ENCODE data around the gene WIPI1.
"Not testable (repeated sequence)": the region's sequence is repeated elsewhere in the genome, so short reads cannot be mapped to it uniquely, and the experiment has no call there.

Gene WIPI1

DNA sequence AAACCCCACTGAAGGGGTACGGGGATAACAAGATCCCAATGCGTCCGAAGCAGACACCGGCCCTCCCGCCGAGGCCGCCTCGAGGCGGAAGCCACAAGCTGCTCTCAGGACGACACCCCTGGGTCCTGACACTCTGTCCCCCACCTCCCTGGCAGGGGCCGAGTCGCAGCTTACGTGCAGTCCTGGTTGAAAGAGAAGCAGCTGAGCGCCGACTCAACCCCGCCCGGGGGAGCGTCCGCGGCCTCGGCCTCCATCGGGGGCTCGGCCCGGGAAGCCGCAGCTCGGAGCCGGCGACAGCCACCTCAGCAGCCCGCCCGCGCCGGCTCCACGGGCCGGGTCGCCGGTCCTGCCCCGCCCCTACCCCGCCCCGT lies at the start of gene WIPI1:
WIPI1 (minus strand) TSS at position 329 of the 371 bp plus-strand sequence; CDS start at position 254, 75 bp downstream.
- no peak for DNase-seq

DNA sequence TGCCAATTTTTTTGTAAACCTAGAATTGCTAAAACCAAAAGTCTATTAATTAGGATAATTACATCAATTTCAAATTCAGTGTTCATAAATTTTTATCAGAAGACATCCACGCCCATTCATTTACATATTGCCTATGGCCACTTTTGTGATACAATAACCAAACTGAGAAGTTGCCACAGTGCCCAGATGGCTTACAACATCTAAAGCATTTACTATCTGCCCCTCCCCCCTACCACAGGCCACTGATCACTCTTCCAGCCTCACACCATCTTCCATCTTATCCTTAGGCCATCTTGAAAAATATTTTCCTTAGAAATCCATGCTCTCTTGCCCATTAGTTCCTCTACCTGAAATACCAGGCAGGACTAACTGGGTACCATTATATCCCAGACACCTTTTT lies 48.7 kb upstream of the WIPI1 start:
- no peak for DNase-seq

- no peak for DNase-seq
Observed at GRCh38 chr17:68501074-68501473, 43.8 kb upstream of the WIPI1 start.

DNA sequence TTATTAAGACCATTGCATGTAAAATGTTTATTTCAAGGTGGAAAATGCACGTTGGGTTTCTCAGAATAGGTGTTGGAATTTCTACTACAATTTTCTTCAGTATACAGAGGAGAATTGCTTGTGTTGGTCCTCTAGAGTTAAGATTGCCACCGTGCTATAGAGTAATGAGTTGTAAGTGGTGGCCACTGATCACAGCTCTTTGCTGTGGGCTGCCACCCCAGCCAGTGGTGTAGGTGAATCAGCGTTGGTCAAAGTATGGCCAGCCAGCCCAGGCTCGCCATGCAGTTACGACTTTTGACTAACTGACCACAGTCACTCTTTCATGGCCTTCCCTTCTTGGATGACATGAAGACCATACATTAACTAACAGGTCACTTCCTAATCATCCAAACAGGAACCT lies 42.3 kb upstream of the WIPI1 start:
- no peak for DNase-seq

DNA sequence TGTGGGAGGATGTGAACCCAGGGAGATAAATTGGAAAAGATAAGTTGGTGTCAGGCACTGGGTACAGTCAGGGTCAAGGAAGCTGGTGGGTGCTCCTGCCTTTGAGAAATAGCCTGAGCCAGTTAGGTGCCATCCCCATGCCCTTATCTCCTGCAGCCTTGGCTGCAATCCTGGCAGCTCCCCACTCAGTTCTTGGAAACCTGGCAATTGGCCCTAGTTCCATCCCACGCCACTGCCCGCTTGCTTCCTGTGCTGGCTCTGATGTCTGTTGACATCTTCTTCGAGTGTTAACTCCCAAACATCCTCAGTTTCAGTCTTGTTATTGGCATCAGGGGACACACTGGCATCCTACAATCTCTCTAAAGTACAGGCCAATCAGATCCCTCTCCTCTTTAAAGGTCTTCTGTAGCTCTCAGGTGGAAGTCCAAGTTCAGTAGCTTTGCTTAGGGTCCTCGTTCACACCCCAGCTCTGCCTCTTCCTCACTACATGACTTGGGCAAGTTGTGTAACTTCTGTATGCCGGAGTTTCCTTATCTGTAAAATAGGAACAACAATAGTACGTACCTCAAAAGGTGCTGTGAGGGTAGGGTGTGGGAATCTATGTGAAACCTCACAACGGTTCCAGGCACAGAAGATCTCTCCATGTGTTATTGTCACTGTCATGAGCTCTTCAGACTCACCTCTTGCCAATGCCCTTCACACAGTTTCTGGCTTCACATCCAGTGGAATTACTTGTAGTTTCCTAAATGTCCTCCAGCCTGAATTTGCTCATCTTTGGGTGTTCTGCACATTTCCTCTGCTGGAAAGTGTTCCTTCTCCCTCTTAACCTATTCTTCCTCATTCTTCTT lies 41.4 kb upstream of the WIPI1 start:
- DNase-seq = no peak

- DNase-seq = no peak
Observed at GRCh38 chr17:68497885-68498319, 40.6 kb upstream of the WIPI1 start.

GRCh38 chr17:68495081-68495480 lies 37.8 kb upstream of the WIPI1 start:
- DNase-seq = no peak

- not testable (repeated sequence) for DNase-seq
Observed at GRCh38 chr17:68492394-68493054, 35.2 kb upstream of the WIPI1 start.

DNA sequence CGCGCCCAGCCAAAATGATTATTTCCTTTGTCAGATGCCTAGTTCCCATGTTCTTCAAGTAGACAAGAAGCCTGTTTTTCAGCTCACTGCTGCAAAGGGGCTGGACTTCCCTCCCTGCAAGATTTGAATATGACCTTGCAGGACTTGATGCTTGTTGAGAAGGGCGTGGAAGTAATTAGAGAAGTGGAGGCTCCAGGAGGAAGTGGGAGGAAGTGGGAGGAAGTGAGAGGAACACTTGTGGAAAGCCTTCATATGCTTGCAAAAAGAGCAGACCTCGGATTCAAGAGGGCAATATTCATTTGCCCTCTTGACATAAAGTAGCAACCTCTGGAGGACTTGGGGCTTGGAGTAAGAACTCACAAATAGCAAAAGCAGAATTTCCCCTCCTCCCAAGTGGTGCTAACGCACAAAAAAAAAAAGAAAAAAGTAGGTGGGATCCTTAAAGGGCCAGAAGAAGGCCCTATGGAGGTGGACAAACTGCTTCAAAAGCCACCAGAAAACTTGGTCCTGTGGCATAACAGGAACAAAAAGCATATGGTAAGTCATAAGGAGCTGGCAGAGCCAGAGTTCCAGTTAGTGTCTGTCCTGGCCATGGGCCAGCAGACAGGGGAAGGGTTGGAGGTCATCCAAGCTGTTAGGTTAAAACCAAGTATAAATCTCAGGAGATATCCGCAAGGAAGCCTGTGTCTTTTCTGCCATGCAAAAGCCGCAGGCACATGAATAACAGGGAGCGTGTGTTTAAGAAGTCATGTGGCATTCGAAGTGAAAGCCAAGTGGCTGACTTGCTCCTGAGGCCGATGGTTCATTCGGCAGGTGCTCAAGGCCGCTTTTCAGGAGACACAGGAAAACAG lies 34.3 kb upstream of the WIPI1 start:
- DNase-seq = no peak

GRCh38 chr17:68489919-68490318 lies 32.6 kb upstream of the WIPI1 start:
- no peak for DNase-seq

DNA sequence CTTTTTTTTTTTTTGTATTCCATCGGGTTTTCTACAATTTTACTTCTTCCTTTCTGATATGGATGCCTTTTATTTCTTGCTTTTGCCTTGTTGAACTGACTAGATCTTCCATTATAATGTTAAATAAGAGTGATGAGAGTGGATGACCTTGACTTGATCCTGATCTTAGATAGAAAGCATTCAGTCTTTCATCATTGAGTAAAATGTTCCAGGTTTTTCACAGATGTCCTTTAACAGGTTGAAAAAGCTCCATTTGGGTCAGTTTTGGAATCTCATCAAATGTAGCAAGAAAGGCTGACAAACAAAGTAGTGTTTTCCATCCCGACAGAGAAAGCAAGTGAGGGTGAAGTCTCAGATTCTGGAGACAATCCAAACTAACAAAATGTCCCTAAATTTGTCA lies 27.2 kb upstream of the WIPI1 start:
- DNase-seq = no peak

GRCh38 chr17:68482576-68483041 lies 25.3 kb upstream of the WIPI1 start:
- DNase-seq = no peak

- DNase-seq = no peak
Observed at GRCh38 chr17:68480885-68481284, 23.6 kb upstream of the WIPI1 start.

DNA sequence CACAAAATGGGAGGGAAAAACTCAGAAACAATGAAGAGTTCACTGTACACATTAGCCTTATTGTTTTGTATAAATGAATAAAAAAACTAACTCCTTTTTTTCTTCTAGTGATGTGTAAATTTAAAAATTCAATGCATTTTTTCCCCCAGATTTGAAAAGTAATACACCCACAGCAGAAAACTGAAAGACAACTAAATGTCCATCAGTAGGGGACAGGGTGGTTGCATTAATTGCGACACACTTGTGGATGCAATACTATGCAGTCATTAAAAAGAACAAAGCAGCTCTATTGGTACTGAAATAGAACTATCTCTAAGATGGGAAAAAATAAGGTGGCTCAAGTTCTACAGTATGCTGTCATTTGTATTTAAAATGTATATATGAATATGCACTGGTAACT lies 13.7 kb upstream of the WIPI1 start:
- DNase-seq = no peak

DNA sequence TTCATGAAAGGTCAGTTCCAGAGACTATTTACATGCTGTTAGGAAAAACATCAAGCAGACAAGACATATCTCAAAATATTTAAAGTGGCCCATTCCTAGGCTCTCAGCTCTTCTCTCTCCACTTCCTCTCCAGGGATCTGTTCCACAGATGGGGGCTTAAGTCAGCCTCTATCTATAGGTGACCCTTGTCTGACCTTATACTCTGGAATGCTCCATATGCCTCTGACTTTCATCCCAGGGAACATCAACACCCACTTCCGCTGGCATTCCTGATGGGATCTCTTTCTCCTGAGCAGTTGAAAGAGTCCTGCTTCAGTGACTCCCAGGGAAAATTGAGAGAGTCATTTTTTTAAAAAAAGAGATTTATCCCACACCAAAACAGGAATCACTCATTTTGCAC lies 11.5 kb upstream of the WIPI1 start:
- DNase-seq = no peak

- DNase-seq = no peak
Observed at GRCh38 chr17:68468334-68468733, 11.0 kb upstream of the WIPI1 start.

- DNase-seq = no peak
Observed at GRCh38 chr17:68463211-68464019, 6.1 kb upstream of the WIPI1 start.

- peak; percentile 77 for DNase-seq
Observed at GRCh38 chr17:68462381-68463210, 5.3 kb upstream of the WIPI1 start.

DNA sequence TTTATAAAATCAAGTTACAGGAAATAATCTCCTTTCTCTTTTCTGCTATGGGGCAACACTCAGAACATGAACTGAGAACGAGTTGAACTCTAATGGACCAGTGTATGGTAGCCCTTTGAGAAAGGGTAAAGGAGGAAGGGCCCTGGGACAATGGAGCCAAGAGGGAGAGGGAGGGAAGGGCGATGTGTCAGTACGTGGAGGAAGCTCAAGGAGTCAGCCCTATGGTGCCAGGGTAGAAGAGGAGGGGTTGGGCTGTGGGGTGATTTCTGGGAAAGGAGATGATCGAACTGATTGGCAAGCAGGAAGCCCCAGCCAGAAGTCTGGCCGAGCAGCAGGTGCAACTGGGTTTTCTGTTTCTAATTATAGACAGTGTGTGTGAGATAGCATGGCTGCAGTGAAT lies 4.3 kb upstream of the WIPI1 start:
- DNase-seq = peak; percentile 59

DNA sequence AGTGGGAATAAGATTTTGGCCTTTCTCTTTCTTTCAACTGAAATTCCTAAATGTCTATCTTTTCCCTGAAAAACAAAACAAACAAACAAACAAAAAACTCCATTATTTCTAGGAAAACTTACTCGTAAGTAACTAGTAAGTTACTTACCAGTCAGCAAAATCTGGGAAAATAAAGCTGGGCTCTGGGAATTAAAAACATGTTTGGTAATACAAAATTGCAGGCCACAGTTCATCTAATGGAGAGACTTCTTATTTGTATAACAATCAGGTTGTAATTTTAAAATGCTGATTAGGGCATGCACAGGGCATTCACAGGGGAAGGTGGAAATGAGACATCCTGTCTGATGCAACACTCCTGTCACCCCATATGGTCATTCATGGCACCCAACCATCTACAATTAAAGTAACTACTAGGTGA lies 3.8 kb upstream of the WIPI1 start:
- DNase-seq = no peak

DNA sequence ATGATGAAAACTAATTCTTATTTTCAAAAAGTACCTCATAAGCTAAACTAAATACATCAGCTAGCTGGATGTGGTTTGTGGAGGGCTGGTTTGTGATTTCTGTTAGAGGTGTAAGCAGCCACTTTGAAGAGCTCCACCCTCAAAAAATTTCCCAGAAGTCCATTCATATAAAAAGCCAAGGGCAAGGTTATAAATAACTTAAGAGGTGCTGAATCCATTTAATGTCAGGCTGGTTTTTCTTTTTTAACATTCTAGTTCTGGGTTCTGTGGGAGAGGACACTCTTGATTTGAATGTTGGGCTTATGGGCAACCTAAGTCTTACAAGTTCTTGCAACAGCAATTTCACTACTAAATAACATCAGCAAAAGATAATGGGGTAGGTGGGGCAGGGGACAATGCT lies 3.4 kb upstream of the WIPI1 start:
- no peak for DNase-seq

GRCh38 chr17:68460146-68460545 lies 2.9 kb upstream of the WIPI1 start:
- DNase-seq = no peak
